HG02938 (cell line): ENCODE results near the gene TSPOAP1.

Source experiments
- ATAC-seq: cut with Tn5 transposase; IDR thresholded peaks from one replicate; pipeline ENCODE4 v1.9.1; 2021; ENCODE audit warnings: mild to moderate bottlenecking, moderate library complexity; ENCODE audit not compliant: unreplicated experiment

Gene TSPOAP1

GRCh38 chr17:58279016-58279711, 49.4 kb downstream of the TSPOAP1 start:
- no peak for ATAC-seq

- ATAC-seq = no peak
These were observed 50.0 kb downstream of the TSPOAP1 start for GRCh38 chr17:58278661-58279015.

GRCh38 chr17:58277802-58278595, 50.6 kb downstream of the TSPOAP1 start:
- no peak for ATAC-seq

- no peak for ATAC-seq
These were observed 51.3 kb downstream of the TSPOAP1 start for GRCh38 chr17:58277107-58277801.

GRCh38 chr17:58276423-58276822, 52.2 kb downstream of the TSPOAP1 start:
- ATAC-seq = no peak

- ATAC-seq = no peak
These were observed 53.2 kb downstream of the TSPOAP1 start for GRCh38 chr17:58275417-58275816.

- no peak for ATAC-seq
These were observed 55.0 kb downstream of the TSPOAP1 start for GRCh38 chr17:58273453-58274104.

GRCh38 chr17:58272367-58273280, 56.0 kb downstream of the TSPOAP1 start:
- no peak for ATAC-seq

GRCh38 chr17:58271216-58271931, 57.2 kb downstream of the TSPOAP1 start:
- no peak for ATAC-seq

GRCh38 chr17:58270476-58271215, 57.9 kb downstream of the TSPOAP1 start:
- ATAC-seq = no peak

GRCh38 chr17:58269557-58270291, 58.9 kb downstream of the TSPOAP1 start:
- ATAC-seq = no peak

- no peak for ATAC-seq
These were observed 59.6 kb downstream of the TSPOAP1 start for GRCh38 chr17:58268774-58269556.

- ATAC-seq = no peak
These were observed 60.3 kb downstream of the TSPOAP1 start for GRCh38 chr17:58268326-58268725.

GRCh38 chr17:58267347-58268324, 61.0 kb downstream of the TSPOAP1 start:
- ATAC-seq = no peak

GRCh38 chr17:58265902-58266875, 62.4 kb downstream of the TSPOAP1 start:
- no peak for ATAC-seq
